Measurements from ENCODE around the gene FAM43A. TPM values are rescaled to one million over a fixed set of nuclear protein-coding genes. Genes with fewer than 3 reads are reported as not detected.

The FAM43A gene
- total RNA-seq, 1 donor from 2014 or later, result 20.4 TPM

DNA sequence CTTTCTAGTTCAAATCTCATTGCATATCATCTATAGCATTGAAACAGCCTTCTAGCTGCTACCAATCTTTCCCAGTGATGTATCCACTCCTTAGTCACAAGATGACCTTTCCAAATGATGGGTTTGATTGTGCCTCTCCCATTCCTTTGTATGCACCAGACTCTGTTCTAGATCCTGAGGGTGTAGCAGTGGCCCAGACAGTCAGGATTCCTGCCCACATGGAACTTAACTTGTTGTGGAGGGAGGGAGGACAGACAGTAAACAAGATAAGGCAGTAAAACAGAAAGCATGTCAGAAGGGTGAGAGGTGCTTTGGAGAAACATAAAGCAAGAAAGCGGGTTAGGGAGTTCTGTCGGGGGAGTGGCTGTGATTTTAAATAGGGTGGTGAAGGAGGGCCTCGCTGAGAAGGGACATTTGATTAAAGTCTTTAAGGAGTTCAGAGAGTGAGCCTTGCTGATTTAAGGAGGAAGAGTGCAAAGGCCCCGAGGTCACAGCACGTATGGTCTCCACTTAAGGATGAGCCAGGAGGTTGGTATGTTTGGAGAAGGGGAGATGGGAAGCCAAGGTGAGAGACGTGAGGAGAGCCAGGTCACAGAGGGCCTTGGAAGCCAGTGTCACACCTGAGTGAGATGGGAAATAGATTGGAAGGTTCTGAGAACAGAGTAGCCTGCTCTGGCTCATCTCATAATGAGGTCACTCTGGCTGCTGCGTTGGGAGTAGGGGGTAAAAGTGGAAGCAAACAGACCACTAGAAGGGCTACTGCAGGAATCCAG, 38.3 kb downstream of the FAM43A start:
- intact Hi-C loops (cut with DNase I), result no loop called here

DNA sequence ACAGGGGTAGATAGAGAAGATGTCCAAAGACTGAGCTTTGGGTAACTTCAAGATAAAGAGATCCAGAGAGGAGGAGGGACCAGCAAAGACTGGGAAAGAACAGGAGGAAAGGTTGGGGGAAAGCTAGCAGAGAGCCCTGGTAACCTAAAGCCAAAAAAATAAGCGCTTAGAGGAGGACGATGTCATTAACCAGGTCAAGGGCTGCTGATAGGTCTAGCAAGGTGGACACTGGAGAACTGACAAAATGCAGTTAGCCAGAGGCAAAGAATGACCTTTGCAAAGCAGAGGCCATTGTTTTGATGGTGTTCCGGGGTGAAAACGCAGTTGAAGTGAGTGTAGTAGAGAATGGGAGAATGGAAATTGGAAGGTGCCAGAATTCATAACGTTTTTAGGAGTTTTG, 39.7 kb downstream of the FAM43A start:
- H3K27me3 ChIP-seq, result no peaks in the 10 kb centered on the region
- DNase-seq (ENCODE audit: extremely low spot score in 2 of 2), result no peak
- no peak overlapping the region for H3K4me3 ChIP-seq
- intact Hi-C loops (cut with DNase I), result no loop called here
- H3K36me3 ChIP-seq, result no peaks in the 10 kb centered on the region
- TF ChIP-seq POLR2A (IDR thresholded peaks at IDR 0.05) (no peak), POLR2AphosphoS5 (IDR thresholded peaks at IDR 0.05; ENCODE audit: insufficient read depth in 1 of 2, low read depth in 1 of 2) (no peak)
- TF ChIP-seq, protein P1, sequence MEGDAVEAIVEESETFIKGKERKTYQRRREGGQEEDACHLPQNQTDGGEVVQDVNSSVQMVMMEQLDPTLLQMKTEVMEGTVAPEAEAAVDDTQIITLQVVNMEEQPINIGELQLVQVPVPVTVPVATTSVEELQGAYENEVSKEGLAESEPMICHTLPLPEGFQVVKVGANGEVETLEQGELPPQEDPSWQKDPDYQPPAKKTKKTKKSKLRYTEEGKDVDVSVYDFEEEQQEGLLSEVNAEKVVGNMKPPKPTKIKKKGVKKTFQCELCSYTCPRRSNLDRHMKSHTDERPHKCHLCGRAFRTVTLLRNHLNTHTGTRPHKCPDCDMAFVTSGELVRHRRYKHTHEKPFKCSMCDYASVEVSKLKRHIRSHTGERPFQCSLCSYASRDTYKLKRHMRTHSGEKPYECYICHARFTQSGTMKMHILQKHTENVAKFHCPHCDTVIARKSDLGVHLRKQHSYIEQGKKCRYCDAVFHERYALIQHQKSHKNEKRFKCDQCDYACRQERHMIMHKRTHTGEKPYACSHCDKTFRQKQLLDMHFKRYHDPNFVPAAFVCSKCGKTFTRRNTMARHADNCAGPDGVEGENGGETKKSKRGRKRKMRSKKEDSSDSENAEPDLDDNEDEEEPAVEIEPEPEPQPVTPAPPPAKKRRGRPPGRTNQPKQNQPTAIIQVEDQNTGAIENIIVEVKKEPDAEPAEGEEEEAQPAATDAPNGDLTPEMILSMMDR (IDR thresholded peaks at IDR 0.05), result no peak
- no peaks in the 10 kb centered on the region for H3K9me3 ChIP-seq
- no peak overlapping the region for H3K27ac ChIP-seq
- no peaks in the 10 kb centered on the region for H3K4me1 ChIP-seq

More for the DNA sequence above, 38.3 kb downstream of the FAM43A start:
- Histone ChIP-seq H3K9me3 (no peaks in the 10 kb centered on the region), H3K4me1 (no peaks in the 10 kb centered on the region), H3K27ac (no peak overlapping the region), H3K36me3 (no peaks in the 10 kb centered on the region), H3K27me3 (no peaks in the 10 kb centered on the region), H3K4me3 (no peak overlapping the region)
- TF ChIP-seq POLR2A (IDR thresholded peaks at IDR 0.05) (no peak), POLR2AphosphoS5 (IDR thresholded peaks at IDR 0.05; ENCODE audit: insufficient read depth in 1 of 2, low read depth in 1 of 2) (no peak)
- TF ChIP-seq, protein P1 (IDR thresholded peaks at IDR 0.05), result no peak
- no peak for DNase-seq (ENCODE audit: extremely low spot score in 2 of 2)

DNA sequence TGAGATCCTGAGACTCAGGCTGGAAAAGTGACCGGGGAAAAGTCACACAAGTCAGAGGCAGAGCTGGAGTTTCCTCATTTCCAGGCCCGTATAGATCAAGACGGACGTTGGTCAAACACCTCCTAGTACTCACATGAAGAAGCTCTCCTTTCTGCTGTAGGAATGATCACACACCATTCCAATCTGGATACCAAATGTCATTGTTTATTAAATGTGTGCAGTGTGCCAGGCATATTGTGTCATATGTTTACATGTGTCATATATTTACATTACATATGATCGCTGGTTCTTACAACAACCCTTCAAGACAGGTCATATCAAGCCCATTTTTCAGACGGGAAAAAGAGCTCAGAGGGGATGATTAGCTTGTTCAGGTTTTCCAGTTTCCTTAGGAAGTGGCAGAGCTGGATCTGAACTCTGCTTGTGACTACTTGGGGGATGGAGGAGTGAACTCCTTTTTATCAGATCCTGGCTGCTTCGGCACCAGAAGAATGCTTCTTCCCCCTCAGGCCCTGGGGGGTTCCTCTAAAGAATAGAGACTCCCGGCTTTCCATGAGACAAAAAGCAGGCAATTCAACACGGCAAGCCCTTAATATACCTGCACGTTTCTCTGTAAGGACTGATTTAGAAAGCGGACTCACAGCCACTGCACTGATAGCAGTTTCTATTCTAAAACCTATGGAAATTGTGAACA, 41.9 kb downstream of the FAM43A start:
- no peaks in the 10 kb centered on the region for H3K36me3 ChIP-seq
- H3K27ac ChIP-seq, result no peak overlapping the region
- no peaks in the 10 kb centered on the region for H3K4me1 ChIP-seq
- no peaks in the 10 kb centered on the region for H3K9me3 ChIP-seq
- no peak for DNase-seq (ENCODE audit: extremely low spot score in 2 of 2)
- intact Hi-C loops (cut with DNase I), result no loop called here
- TF ChIP-seq POLR2A (IDR thresholded peaks at IDR 0.05), result no peak
- no peak for TF ChIP-seq POLR2AphosphoS5 (IDR thresholded peaks at IDR 0.05; ENCODE audit: insufficient read depth in 1 of 2, low read depth in 1 of 2)
- H3K27me3 ChIP-seq, result no peaks in the 10 kb centered on the region
- no peak overlapping the region for H3K4me3 ChIP-seq

DNA sequence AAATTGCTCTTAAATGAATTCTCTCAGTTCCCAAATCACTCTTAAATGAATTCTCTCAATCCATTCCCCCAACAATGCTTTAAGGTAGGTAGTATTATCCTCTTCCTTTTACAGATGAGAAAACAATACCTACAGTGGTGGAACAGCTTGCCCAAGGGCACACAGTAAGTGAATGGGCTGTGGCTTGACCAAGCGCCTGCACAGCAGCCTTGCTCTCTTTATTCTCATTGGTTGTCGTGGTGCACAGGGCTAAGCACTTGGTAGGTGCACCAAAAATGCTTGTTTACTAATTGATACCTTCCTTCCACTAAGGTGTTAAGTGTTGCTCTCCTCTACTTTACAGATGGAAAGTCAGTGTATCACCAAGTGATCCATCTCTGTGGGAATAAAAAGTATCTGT, 43.3 kb downstream of the FAM43A start:
- intact Hi-C loops (cut with DNase I), result no loop called here
- TF ChIP-seq, protein P1 (IDR thresholded peaks at IDR 0.05), result no peak
- no peak for TF ChIP-seq POLR2A (IDR thresholded peaks at IDR 0.05)
- no peak for TF ChIP-seq POLR2AphosphoS5 (IDR thresholded peaks at IDR 0.05; ENCODE audit: insufficient read depth in 1 of 2, low read depth in 1 of 2)
- no peaks in the 10 kb centered on the region for H3K36me3 ChIP-seq
- no peak overlapping the region for H3K4me3 ChIP-seq
- no peaks in the 10 kb centered on the region for H3K4me1 ChIP-seq
- H3K27ac ChIP-seq, result no peak overlapping the region
- DNase-seq (ENCODE audit: extremely low spot score in 2 of 2), result no peak
- H3K27me3 ChIP-seq, result no peaks in the 10 kb centered on the region
- H3K9me3 ChIP-seq, result no peaks in the 10 kb centered on the region

DNA sequence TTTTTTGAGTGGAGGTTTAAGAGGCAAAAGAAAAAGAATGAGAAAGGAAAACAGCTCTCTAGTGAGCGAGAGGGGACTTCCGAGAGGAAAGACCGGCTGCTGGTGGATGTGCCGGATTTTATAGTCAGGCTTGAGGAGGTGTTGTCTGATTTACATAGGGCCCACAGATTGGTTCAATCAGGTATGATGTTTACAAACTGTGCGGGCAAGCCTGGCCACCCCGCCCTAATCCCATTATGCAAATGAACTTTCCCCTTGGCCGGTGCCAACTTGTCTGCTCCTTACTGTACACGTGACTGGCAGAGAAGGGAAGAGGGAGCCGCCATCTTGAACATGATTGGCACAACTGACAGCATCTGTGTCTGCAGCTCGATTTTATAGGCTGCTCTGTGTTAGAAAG, 44.7 kb downstream of the FAM43A start:
- Histone ChIP-seq H3K4me3 (no peak overlapping the region), H3K36me3 (no peaks in the 10 kb centered on the region), H3K4me1 (no peaks in the 10 kb centered on the region), H3K27ac (no peak overlapping the region), H3K9me3 (no peaks in the 10 kb centered on the region), H3K27me3 (no peaks in the 10 kb centered on the region)
- DNase-seq (ENCODE audit: extremely low spot score in 2 of 2), result no peak
- intact Hi-C loops (cut with DNase I), result no loop called here
- TF ChIP-seq, protein P1 (IDR thresholded peaks at IDR 0.05), result no peak
- TF ChIP-seq POLR2AphosphoS5 (IDR thresholded peaks at IDR 0.05; ENCODE audit: insufficient read depth in 1 of 2, low read depth in 1 of 2) (peak in 1 of 2 donors; percentile 32), POLR2A (IDR thresholded peaks at IDR 0.05) (no peak)
